ENCODE data around the gene OPTC.

DNA sequence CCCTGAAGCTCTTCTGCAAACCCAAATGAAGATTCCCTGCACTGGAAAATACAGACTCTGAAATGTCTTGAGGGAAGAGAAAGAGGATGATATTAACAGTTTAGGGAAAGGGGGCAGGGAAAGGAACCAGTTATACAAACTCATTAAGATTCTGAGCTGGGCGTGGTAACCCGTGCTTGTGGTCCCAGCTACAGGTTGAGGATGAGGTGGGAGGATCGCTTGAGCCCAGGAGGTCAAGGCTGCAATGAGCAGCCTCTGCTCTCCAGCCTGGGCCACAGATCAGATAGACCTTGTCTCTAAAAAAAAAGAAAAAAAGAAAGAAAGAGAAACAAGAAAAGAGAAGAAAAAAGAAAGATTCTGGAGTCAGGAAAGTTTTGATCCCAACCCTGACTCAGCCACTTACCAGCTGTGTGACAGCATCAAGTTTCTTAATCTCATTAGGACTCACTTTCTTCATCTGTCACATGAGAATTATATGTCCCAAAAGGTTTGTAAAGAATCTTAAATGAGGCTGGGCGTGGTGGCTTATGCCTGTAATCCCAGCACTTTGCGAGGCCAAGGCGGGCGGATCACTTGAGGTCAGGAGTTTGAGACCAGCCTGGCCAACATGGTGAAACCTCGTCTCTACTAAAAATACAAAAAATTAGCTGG is 53.9 kb downstream of the OPTC start:
- no peak for TF ChIP-seq CTCF (IDR thresholded peaks at IDR 0.05)
- TF ChIP-seq EZH2 (IDR thresholded peaks at IDR 0.05; ENCODE audit: borderline replicate concordance, insufficient read depth, low read depth, low read length, poor library complexity, severe bottlenecking) = no peak

Data from B cell (primary cell).